SJCRH30 (cell line): Measurements from ENCODE around the gene MTHFD2. TPM values are rescaled to one million over a fixed set of nuclear protein-coding genes. Genes with fewer than 3 reads are reported as not detected.

Source experiments
- DNase-seq, 2 experiments: peaks; one replicate each; pipeline ENCODE4 v3.0.0-alpha.2; 2015 to 2020
- H3K27ac ChIP-seq: fragments of 250-450 bp; sonication (Bioruptor Pico); 2 replicates; pipeline ENCODE4 v1.5.1; 2020; ENCODE audit warnings: mild to moderate bottlenecking, moderate library complexity
- H3K27me3 ChIP-seq: fragments of 250-450 bp; sonication (Bioruptor Pico); 2 replicates; pipeline ENCODE4 v1.5.1; 2020; ENCODE audit warnings: mild to moderate bottlenecking, moderate library complexity
- H3K36me3 ChIP-seq: fragments of 250-450 bp; sonication (Bioruptor Pico); 2 replicates; pipeline ENCODE4 v1.5.1; 2020; ENCODE audit warnings: mild to moderate bottlenecking, moderate library complexity
- H3K4me1 ChIP-seq: fragments of 250-450 bp; sonication (Bioruptor Pico); 2 replicates; pipeline ENCODE4 v1.5.1; 2020; ENCODE audit warnings: mild to moderate bottlenecking, moderate library complexity
- H3K4me3 ChIP-seq: fragments of 250-450 bp; sonication (Bioruptor Pico); 2 replicates; pipeline ENCODE4 v1.5.1; 2020; ENCODE audit warnings: mild to moderate bottlenecking, moderate library complexity
- H3K9me3 ChIP-seq: fragments of 250-450 bp; sonication (Bioruptor Pico); replicated peaks from 2 replicates; pipeline ENCODE4 v1.5.1; 2020; ENCODE audit warnings: mild to moderate bottlenecking, moderate library complexity
- total RNA-seq: library from RNA; depleted of rRNA; stranded (reverse); fragments of >200 nt; shearing (Covaris generic); gene quantifications from 2 replicates; pipeline ENCODE4 v1.2.3, GENCODE V29; 2014; rRNA removed

MTHFD2 gene
- total RNA-seq, 1 experiment from 2014 or later: 236 TPM

GRCh38 chr2:74253971-74254310 lies 55.5 kb downstream of the MTHFD2 start:
- DNase-seq: no peak
- peaks cover 4% of the 10 kb centered on the region for H3K27me3 ChIP-seq
- H3K9me3 ChIP-seq: no peaks in the 10 kb centered on the region
- H3K4me3 ChIP-seq: no peak overlapping the region
- H3K4me1 ChIP-seq: peaks cover 10% of the 10 kb centered on the region; the same call in 1 of the 2 replicates
- no peaks in the 10 kb centered on the region for H3K36me3 ChIP-seq
- H3K27ac ChIP-seq: no peak overlapping the region

DNA sequence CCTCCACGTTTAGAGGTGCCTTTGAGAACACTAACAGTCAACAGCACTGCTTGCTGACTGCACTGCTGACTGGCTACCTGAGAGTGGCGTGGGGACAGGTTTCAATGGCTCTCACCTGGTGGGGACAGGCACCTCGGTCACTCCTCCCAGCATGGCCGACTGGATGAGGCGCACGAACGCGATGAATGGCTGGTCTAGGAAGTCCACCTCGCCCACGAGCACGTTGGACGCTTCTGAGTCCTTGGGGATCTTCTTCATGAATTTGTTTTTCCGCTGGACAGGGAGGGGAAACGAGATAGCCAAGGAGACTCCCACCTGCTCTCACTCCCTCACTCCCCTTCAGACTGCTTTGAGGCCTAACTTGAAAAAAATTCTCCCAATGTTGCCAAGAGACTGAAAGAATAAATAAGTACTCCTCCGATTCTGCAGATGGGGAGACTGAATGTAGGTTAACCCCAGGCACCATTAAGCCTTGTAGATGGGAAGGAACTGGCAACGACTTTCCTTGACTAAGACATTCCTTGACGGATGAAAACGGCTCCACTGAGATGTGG lies 57.3 kb downstream of the MTHFD2 start:
- no peak overlapping the region for H3K27ac ChIP-seq
- DNase-seq: no peak
- no peaks in the 10 kb centered on the region for H3K36me3 ChIP-seq
- H3K4me1 ChIP-seq: no peaks in the 10 kb centered on the region
- peaks cover 4% of the 10 kb centered on the region for H3K27me3 ChIP-seq
- H3K9me3 ChIP-seq: no peaks in the 10 kb centered on the region
- H3K4me3 ChIP-seq: no peak overlapping the region

DNA sequence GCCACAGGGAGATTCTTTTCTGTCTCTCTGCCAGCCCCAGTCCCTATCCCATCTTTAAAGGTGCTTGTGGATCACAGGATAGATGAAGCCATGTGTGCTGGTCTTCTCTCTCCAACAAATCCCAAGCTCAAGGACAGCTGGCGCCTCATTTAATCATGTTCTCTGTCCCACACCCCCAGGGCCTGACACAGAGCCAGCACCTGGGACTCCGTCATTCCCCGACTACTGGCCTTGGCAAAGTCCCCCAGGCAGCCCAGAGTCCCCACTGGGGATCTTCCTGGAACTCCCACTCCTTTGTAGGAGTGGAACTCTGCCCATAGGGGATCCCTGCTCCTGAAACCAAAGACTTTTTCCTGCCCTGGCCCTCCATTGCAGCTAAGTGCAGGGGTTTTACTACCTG lies 60.8 kb downstream of the MTHFD2 start:
- no peak overlapping the region for H3K27ac ChIP-seq
- no peaks in the 10 kb centered on the region for H3K9me3 ChIP-seq
- peaks cover 4% of the 10 kb centered on the region for H3K27me3 ChIP-seq
- H3K36me3 ChIP-seq: no peaks in the 10 kb centered on the region
- H3K4me3 ChIP-seq: no peak overlapping the region
- DNase-seq: peak; percentile 37 to 60
- H3K4me1 ChIP-seq: no peaks in the 10 kb centered on the region

DNA sequence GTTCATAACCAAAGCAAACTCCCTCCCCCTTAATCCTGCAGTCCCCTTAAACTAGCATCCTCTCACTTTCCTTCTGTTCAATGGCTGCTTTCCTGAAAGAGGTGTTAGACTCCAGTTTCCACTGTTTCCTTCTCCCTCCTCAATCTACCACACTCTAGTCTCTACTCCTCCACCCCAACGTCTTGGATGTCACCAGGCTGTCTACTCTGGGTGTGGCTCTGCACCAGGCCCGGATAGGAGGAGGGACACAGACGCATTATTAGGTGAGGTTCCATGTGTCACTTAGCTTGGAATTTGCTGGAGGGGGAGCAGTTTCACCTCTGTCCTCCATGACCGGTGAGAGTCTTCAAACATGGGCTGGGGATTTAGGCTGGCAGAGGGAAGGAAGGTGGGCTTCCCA lies 61.3 kb downstream of the MTHFD2 start:
- H3K9me3 ChIP-seq: no peaks in the 10 kb centered on the region
- H3K27ac ChIP-seq: no peak overlapping the region
- H3K4me3 ChIP-seq: no peak overlapping the region
- no peaks in the 10 kb centered on the region for H3K36me3 ChIP-seq
- no peaks in the 10 kb centered on the region for H3K4me1 ChIP-seq
- no peak for DNase-seq
- peaks cover 4% of the 10 kb centered on the region for H3K27me3 ChIP-seq

- H3K4me1 ChIP-seq: no peaks in the 10 kb centered on the region
- H3K27me3 ChIP-seq: peaks cover under 1% of the 10 kb centered on the region
- DNase-seq: no peak
- no peak overlapping the region for H3K27ac ChIP-seq
- no peak overlapping the region for H3K4me3 ChIP-seq
- no peaks in the 10 kb centered on the region for H3K9me3 ChIP-seq
- no peaks in the 10 kb centered on the region for H3K36me3 ChIP-seq
Observed at GRCh38 chr2:74260495-74260894, 62.1 kb downstream of the MTHFD2 start.

GRCh38 chr2:74261204-74261864 lies 62.9 kb downstream of the MTHFD2 start:
- Histone ChIP-seq H3K36me3 (no peaks in the 10 kb centered on the region), H3K27ac (no peak overlapping the region), H3K4me3 (no peak overlapping the region), H3K27me3 (no peaks in the 10 kb centered on the region), H3K4me1 (no peaks in the 10 kb centered on the region), H3K9me3 (no peaks in the 10 kb centered on the region)
- DNase-seq: peak; percentile 37 to 53

DNA sequence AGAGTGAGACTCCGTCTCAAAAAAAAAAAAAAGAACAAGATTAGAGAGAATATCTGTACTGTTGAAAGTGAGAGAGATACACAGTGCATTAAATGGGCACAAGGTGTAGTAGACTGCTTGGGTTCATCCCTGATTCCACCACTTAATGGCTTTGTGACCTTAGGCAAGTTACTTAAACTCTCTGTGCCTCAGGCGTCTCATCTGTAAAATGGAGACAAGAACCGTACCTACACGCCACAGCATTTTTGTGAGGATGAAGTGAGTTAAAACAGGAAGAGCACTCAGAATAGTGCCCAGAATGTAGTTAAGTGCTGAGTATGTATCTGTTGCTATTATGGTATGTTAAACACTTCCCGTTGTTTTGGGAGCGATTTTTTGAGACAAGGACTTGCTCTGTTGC lies 64.3 kb downstream of the MTHFD2 start:
- Histone ChIP-seq H3K27ac (no peak overlapping the region), H3K27me3 (no peaks in the 10 kb centered on the region; the same call in 1 of the 2 replicates), H3K4me3 (no peak overlapping the region), H3K4me1 (no peaks in the 10 kb centered on the region), H3K9me3 (no peaks in the 10 kb centered on the region), H3K36me3 (no peaks in the 10 kb centered on the region)
- no peak for DNase-seq

DNA sequence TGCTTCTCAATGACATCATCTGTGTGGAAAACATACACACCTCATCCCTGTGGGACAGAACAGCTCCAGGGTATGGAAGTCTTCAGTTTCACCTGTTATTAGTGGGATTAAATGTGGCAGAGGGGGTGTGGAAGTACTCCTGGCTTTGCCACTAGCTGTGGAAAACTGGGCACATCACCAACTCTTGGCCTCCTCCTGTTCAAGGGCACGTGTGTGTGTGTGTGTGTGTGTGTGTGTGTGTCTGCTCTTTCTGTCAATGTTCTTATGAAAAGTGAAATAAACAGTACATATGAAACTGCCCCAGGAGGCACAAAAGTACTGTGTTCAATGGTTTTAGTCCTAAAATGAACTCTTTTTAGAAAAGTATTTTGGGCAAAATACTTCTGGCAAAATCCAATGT lies 65.9 kb downstream of the MTHFD2 start:
- DNase-seq: no peak
- no peak overlapping the region for H3K27ac ChIP-seq
- no peaks in the 10 kb centered on the region for H3K4me1 ChIP-seq
- no peak overlapping the region for H3K4me3 ChIP-seq
- H3K9me3 ChIP-seq: no peaks in the 10 kb centered on the region
- no peaks in the 10 kb centered on the region; the same call in 1 of the 2 replicates for H3K27me3 ChIP-seq
- no peaks in the 10 kb centered on the region for H3K36me3 ChIP-seq

DNA sequence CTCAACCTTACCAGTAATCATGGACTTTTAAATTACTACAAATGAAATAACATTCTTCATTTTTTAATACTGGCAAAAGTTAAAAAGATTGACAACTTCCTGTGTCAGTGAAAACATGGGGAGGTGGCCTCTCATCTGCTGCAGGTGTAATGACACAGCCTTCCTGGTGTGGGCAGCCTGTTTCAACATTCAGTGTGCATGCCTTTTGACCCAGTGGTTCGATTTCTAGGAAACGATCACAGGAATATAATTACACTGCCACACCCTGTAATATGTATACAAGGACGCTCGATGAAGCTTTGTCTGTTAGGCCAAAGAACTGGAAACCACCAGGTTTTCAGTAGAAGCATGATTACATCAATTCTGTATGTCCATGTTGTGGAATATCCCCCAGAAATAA lies 68.7 kb downstream of the MTHFD2 start:
- DNase-seq: peak in 1 of 2 experiments; percentile 17
- Histone ChIP-seq H3K9me3 (no peaks in the 10 kb centered on the region), H3K4me3 (no peak overlapping the region), H3K4me1 (no peaks in the 10 kb centered on the region), H3K27ac (no peak overlapping the region), H3K36me3 (no peaks in the 10 kb centered on the region), H3K27me3 (no peaks in the 10 kb centered on the region; the same call in 1 of the 2 replicates)

Other genes with a start within 250 kb of the MTHFD2 start
- gene TET3, start 213.7 kb upstream of the MTHFD2 start, total RNA-seq: 13.6 and 16.3 TPM in 2 replicates
- gene BOLA3, start 50.7 kb upstream of the MTHFD2 start, total RNA-seq: 54.6 and 60.1 TPM in 2 replicates
- 175 and 185 TPM in 2 replicates for gene MOB1A, start 19.7 kb upstream of the MTHFD2 start, total RNA-seq
- 0.08 TPM in 1 of 2 replicates, not detected in the other for gene SLC4A5, start 144.8 kb downstream of the MTHFD2 start, total RNA-seq
- 113 TPM in 2 replicates for gene DCTN1, start 181.7 kb downstream of the MTHFD2 start, total RNA-seq
- 0.43 and 0.48 TPM in 2 replicates for gene C2orf81, start 223.0 kb downstream of the MTHFD2 start, total RNA-seq
- 28.3 and 33.1 TPM in 2 replicates for gene WDR54, start 223.1 kb downstream of the MTHFD2 start, total RNA-seq
- gene RTKN, start 243.3 kb downstream of the MTHFD2 start, total RNA-seq: 47.4 and 50.4 TPM in 2 replicates